ENCODE measurements around the gene RPLP1.
A peak's percentile ranks its signal among the peaks of the same experiment; 100 is the strongest.
"Not testable (repeated sequence)": the region's sequence is repeated elsewhere in the genome, so short reads cannot be mapped to it uniquely, and the experiment has no call there.

RPLP1 gene

GRCh38 chr15:69446953-69447352 is 5.7 kb upstream of the RPLP1 start:
- H3K36me3 ChIP-seq (ENCODE audit: control insufficient read depth, low read length) = peaks cover 61% of the 10 kb centered on the region
- no peaks in the 10 kb centered on the region for H3K9me3 ChIP-seq (ENCODE audit: control insufficient read depth, insufficient read depth, low read length)
- H3K4me2 ChIP-seq (ENCODE audit: low read length) = no peak overlapping the region
- H3F3A ChIP-seq (ENCODE audit: control insufficient read depth, insufficient read depth) = peaks cover 9% of the 10 kb centered on the region
- no peaks in the 10 kb centered on the region for H3K9me2 ChIP-seq (replicated peaks; ENCODE audit: control insufficient read depth, low read length)
- H3K27ac ChIP-seq (ENCODE audit: low read depth, low read length) = no peak overlapping the region
- no peaks in the 10 kb centered on the region for H4K20me1 ChIP-seq (ENCODE audit: control insufficient read depth, insufficient read depth, low read depth, low read length)
- no peak overlapping the region for H3K4me3 ChIP-seq (ENCODE audit: low read length)
- no peak for TF ChIP-seq EZH2phosphoT487 (IDR thresholded peaks at IDR 0.05; ENCODE audit: borderline replicate concordance, low read length)
- TF ChIP-seq, protein P1, sequence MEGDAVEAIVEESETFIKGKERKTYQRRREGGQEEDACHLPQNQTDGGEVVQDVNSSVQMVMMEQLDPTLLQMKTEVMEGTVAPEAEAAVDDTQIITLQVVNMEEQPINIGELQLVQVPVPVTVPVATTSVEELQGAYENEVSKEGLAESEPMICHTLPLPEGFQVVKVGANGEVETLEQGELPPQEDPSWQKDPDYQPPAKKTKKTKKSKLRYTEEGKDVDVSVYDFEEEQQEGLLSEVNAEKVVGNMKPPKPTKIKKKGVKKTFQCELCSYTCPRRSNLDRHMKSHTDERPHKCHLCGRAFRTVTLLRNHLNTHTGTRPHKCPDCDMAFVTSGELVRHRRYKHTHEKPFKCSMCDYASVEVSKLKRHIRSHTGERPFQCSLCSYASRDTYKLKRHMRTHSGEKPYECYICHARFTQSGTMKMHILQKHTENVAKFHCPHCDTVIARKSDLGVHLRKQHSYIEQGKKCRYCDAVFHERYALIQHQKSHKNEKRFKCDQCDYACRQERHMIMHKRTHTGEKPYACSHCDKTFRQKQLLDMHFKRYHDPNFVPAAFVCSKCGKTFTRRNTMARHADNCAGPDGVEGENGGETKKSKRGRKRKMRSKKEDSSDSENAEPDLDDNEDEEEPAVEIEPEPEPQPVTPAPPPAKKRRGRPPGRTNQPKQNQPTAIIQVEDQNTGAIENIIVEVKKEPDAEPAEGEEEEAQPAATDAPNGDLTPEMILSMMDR (IDR thresholded peaks at IDR 0.05; ENCODE audit: low read depth, low read length, poor library complexity, severe bottlenecking) = no peak
- H3K27me3 ChIP-seq (ENCODE audit: control insufficient read depth, low read length) = no peaks in the 10 kb centered on the region
- peaks cover 4% of the 10 kb centered on the region for H3K79me2 ChIP-seq (ENCODE audit: control insufficient read depth, low read length)
- H3K4me1 ChIP-seq (ENCODE audit: control insufficient read depth, low read length) = peaks cover 6% of the 10 kb centered on the region

GRCh38 chr15:69450221-69450620 is 2.4 kb upstream of the RPLP1 start:
- peaks cover 61% of the 10 kb centered on the region for H3K36me3 ChIP-seq (ENCODE audit: control insufficient read depth, low read length)
- not testable (repeated sequence) for H3K9me3 ChIP-seq (ENCODE audit: control insufficient read depth, insufficient read depth, low read length); H3K9me2 ChIP-seq (replicated peaks; ENCODE audit: control insufficient read depth, low read length); H3K27me3 ChIP-seq (ENCODE audit: control insufficient read depth, low read length); H3K4me3 ChIP-seq (ENCODE audit: low read length); H3K4me2 ChIP-seq (ENCODE audit: low read length); H3K27ac ChIP-seq (ENCODE audit: low read depth, low read length)
- peaks cover 24% of the 10 kb centered on the region for H3K4me1 ChIP-seq (ENCODE audit: control insufficient read depth, low read length)
- H3F3A ChIP-seq (ENCODE audit: control insufficient read depth, insufficient read depth) = peaks cover 31% of the 10 kb centered on the region
- H3K79me2 ChIP-seq (ENCODE audit: control insufficient read depth, low read length) = peaks cover 35% of the 10 kb centered on the region
- peaks cover 22% of the 10 kb centered on the region for H4K20me1 ChIP-seq (ENCODE audit: control insufficient read depth, insufficient read depth, low read depth, low read length)

DNA sequence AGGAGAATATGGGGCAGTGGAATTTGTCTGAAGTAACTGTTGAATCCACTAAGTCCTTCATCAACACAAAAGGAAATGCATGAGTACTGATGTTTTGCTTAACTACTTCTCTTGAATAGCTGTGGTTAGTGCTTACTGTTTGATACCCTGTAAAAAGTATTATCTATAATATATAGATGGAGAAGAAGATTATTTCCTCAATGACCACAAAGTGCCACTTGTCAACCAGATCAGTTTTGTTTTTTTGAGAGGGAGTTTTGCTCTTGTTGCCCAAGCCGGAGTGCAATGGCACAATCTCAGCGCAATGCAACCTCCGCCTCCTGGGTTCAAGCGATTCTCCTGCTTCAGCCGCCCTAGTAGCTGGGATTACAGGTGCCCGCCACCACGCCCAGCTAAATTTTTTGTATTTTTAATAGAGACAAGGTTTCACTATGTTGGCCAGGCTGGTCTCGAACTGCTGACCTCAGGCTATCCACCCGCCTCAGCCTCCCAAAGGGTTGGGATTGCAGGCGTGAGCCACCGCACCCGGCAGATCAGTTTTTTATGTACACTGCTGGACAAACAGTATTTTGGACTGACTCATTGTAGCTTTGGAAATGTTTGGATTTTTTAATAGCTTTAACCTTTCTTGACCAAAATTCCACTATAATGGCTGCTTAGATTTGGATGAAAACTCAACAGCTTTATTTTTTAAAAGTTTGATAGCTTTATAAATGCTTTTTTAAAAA is 1.5 kb upstream of the RPLP1 start:
- H3K27me3 ChIP-seq (ENCODE audit: control insufficient read depth, low read length) = no peaks in the 10 kb centered on the region
- peak overlapping the region; percentile 75 for H3K27ac ChIP-seq (ENCODE audit: low read depth, low read length)
- H3F3A ChIP-seq (ENCODE audit: control insufficient read depth, insufficient read depth) = peaks cover 40% of the 10 kb centered on the region
- no peaks in the 10 kb centered on the region for H3K9me2 ChIP-seq (replicated peaks; ENCODE audit: control insufficient read depth, low read length)
- H3K4me2 ChIP-seq (ENCODE audit: low read length) = peak overlapping the region; percentile 88
- no peak for TF ChIP-seq EZH2phosphoT487 (IDR thresholded peaks at IDR 0.05; ENCODE audit: borderline replicate concordance, low read length)
- TF ChIP-seq, protein P1 (IDR thresholded peaks at IDR 0.05; ENCODE audit: low read depth, low read length, poor library complexity, severe bottlenecking) = no peak
- H4K20me1 ChIP-seq (ENCODE audit: control insufficient read depth, insufficient read depth, low read depth, low read length) = peaks cover 29% of the 10 kb centered on the region
- no peaks in the 10 kb centered on the region for H3K9me3 ChIP-seq (ENCODE audit: control insufficient read depth, insufficient read depth, low read length)
- peaks cover 29% of the 10 kb centered on the region for H3K4me1 ChIP-seq (ENCODE audit: control insufficient read depth, low read length)
- peak overlapping the region; percentile 93 for H3K4me3 ChIP-seq (ENCODE audit: low read length)
- peaks cover 41% of the 10 kb centered on the region for H3K79me2 ChIP-seq (ENCODE audit: control insufficient read depth, low read length)
- peaks cover 61% of the 10 kb centered on the region for H3K36me3 ChIP-seq (ENCODE audit: control insufficient read depth, low read length)

- Histone ChIP-seq H3K27ac (ENCODE audit: low read depth, low read length) (peak overlapping the region; percentile 75), H3F3A (ENCODE audit: control insufficient read depth, insufficient read depth) (peaks cover 50% of the 10 kb centered on the region), H3K79me2 (ENCODE audit: control insufficient read depth, low read length) (peaks cover 41% of the 10 kb centered on the region), H4K20me1 (ENCODE audit: control insufficient read depth, insufficient read depth, low read depth, low read length) (peaks cover 36% of the 10 kb centered on the region), H3K9me3 (ENCODE audit: control insufficient read depth, insufficient read depth, low read length) (no peaks in the 10 kb centered on the region), H3K4me1 (ENCODE audit: control insufficient read depth, low read length) (peaks cover 29% of the 10 kb centered on the region), H3K4me2 (ENCODE audit: low read length) (peak overlapping the region; percentile 88), H3K36me3 (ENCODE audit: control insufficient read depth, low read length) (peaks cover 61% of the 10 kb centered on the region), H3K27me3 (ENCODE audit: control insufficient read depth, low read length) (no peaks in the 10 kb centered on the region), H3K4me3 (ENCODE audit: low read length) (peak overlapping the region; percentile 93), H3K9me2 (replicated peaks; ENCODE audit: control insufficient read depth, low read length) (no peaks in the 10 kb centered on the region)
- no peak for TF ChIP-seq EZH2phosphoT487 (IDR thresholded peaks at IDR 0.05; ENCODE audit: borderline replicate concordance, low read length)
- TF ChIP-seq, protein P1 (IDR thresholded peaks at IDR 0.05; ENCODE audit: low read depth, low read length, poor library complexity, severe bottlenecking) = no peak
Measured at GRCh38 chr15:69451951-69452691, 497 bp upstream of the RPLP1 start.

All from DOHH2 (cell line).